ENCODE results near the gene CTAGE1. TPM values are rescaled to one million over a fixed set of nuclear protein-coding genes. Genes with fewer than 3 reads are reported as not detected.
A peak's percentile ranks its signal among the peaks of the same experiment; 100 is the strongest.

The CTAGE1 gene
- total and polyA plus RNA-seq, 10 of the 15 experiments (the other 5 are each of a cell fraction or from before 2014, with no cell fraction given) = 0.01 TPM; not detected in 9

- TF ChIP-seq PRDM15 (CRISPR knock-in tag; IDR thresholded peaks at IDR 0.05) (no peak), ZNF217 (IDR thresholded peaks at IDR 0.05) (no peak), HDGF (IDR thresholded peaks at IDR 0.05) (no peak)
Observed at GRCh38 chr18:22385718-22386117, 32.0 kb downstream of the CTAGE1 start (continued).

- Histone ChIP-seq H3K4me3 (no peak overlapping the region), H2AFZ (ENCODE audit: control insufficient read depth, low read depth, low read length) (no peak overlapping the region), H3K79me2 (ENCODE audit: control insufficient read depth, insufficient read depth, low read length) (no peaks in the 10 kb centered on the region), H3K4me1 (ENCODE audit: control insufficient read depth, insufficient read depth, low read length) (no peaks in the 10 kb centered on the region), H3K27ac (ENCODE audit: control insufficient read depth, insufficient read depth) (no peak overlapping the region), H4K20me1 (ENCODE audit: control insufficient read depth, insufficient read depth) (no peaks in the 10 kb centered on the region), H3K27me3 (replicated peaks in 1 of 2; ENCODE audit: control insufficient read depth in 2 of 2, insufficient read depth in 2 of 2, low read length in 1 of 2) (no peaks in the 10 kb centered on the region; a peak in 1 of 4 replicates), H3K9ac (ENCODE audit: control insufficient read depth, insufficient read depth, low read length) (no peak overlapping the region), H3K9me3 (replicated peaks; ENCODE audit: control insufficient read depth, insufficient read depth, low read length) (no peaks in the 10 kb centered on the region), H3K4me2 (ENCODE audit: control insufficient read depth, insufficient read depth) (no peak overlapping the region), H3K36me3 (ENCODE audit: control insufficient read depth in 2 of 2, insufficient read depth in 2 of 2, low read length in 1 of 2) (no peaks in the 10 kb centered on the region)
- DNase-seq (ENCODE audit: low read depth, low spot score) (no peak), ATAC-seq (peak; percentile 74), FAIRE-seq (no peak)
- no TSS peak for BruUV-seq (replicated peaks)
- ChIA-PET SMC1A (ENCODE audit: uncharacterized antibody, unreplicated experiment) (no interaction called here), POLR2A (no interaction called here), RAD21 (ENCODE audit: unreplicated experiment) (no interaction called here), CTCF (interaction anchor here (1.3 kb wide), 1 partner anchor 13 kb away, joined by 3 read pairs; no protein-coding TSS in a partner anchor)
- TF ChIP-seq PML (IDR thresholded peaks at IDR 0.05; ENCODE audit: low read length) (no peak), CTCF (IDR thresholded peaks at IDR 0.05 in 2 of 3, conservative IDR thresholded peaks at IDR 0.05 in 1 of 3; ENCODE audit: control insufficient read depth in 2 of 3, extremely low read depth in 1 of 3, insufficient read depth in 1 of 3, low read depth in 3 of 3, low read length in 3 of 3) (peak; percentile 18 to 40 (median 25); a peak in 2 of 6 replicates)
- intact Hi-C loops (cut with micrococcal nuclease; ENCODE audit: unreplicated experiment) = loop anchor here (5.0 to 10.0 kb wide), 2 partner anchors 59 to 64 kb away; no protein-coding TSS in a partner anchor
- WGBS (ENCODE audit: insufficient coverage, insufficient replicate concordance, low lambda C conversion rate, missing lambda C conversion rate) = 0% methylated on average over 2 of the region's 2 CpGs
- in situ Hi-C loops (cut with MboI) = no loop called here
Observed at GRCh38 chr18:22378672-22379282, 38.9 kb downstream of the CTAGE1 start.

Measured in GM12878 (cell line).